ENCODE data around the gene BCL3. TPM values are rescaled to one million over a fixed set of nuclear protein-coding genes. Genes with fewer than 3 reads are reported as not detected.

BCL3 gene
- polyA plus RNA-seq, 1 of the 3 experiments (the other 2 are of a cell fraction), result 19.2 TPM

DNA sequence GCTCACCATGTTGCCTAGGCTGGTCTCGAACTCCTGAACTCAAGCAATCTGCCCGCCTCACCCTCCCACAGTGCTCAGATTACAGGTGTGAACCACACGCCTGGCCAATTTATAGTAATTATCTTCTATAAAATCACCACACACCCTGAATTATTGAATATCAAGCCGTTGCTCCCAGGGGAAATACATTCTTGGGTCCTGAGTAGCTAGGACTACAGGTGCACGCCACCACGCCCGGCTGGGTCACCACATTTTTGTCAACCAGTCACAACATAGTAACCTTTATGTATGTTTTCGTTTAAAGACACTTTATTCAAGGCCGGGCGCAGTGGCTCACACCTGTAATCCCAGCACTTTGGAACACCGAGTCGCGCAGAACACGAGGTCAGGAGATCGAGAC, 37.5 kb downstream of the BCL3 start:
- no peak overlapping the region for H3K4me2 ChIP-seq
- POLR2A ChIA-PET, result no interaction called here
- WGBS (ENCODE audit: low lambda C conversion rate), result 59% methylated on average over 15 of the region's 15 CpGs

More for the DNA sequence above, 37.5 kb downstream of the BCL3 start:
- Histone ChIP-seq H2AFZ (ENCODE audit: low read depth) (no peak overlapping the region), H3K9ac (no peak overlapping the region), H3K79me2 (ENCODE audit: insufficient read depth) (no peaks in the 10 kb centered on the region), H3K27me3 (ENCODE audit: insufficient read depth) (no peaks in the 10 kb centered on the region), H3F3A (replicated peaks; ENCODE audit: insufficient read depth) (peaks cover 7% of the 10 kb centered on the region), H3K4me1 (ENCODE audit: control insufficient read depth in 1 of 2, insufficient read depth in 2 of 2, low read depth in 1 of 2, low read length in 1 of 2) (no peaks in the 10 kb centered on the region), H3K9me2 (no peaks in the 10 kb centered on the region), H3K27ac (ENCODE audit: low read depth in 2 of 2, low read length in 1 of 2) (no peak overlapping the region), H3K9me3 (no peaks in the 10 kb centered on the region), H4K20me1 (ENCODE audit: insufficient read depth) (no peaks in the 10 kb centered on the region), H3K4me3 (ENCODE audit: low read depth in 2 of 2, low read length in 1 of 2) (no peak overlapping the region), H3K36me3 (replicated peaks in 1 of 2; ENCODE audit: control insufficient read depth in 1 of 2, insufficient read depth in 2 of 2, low read length in 1 of 2) (no peaks in the 10 kb centered on the region)
- TF ChIP-seq MEF2A (IDR thresholded peaks at IDR 0.05; ENCODE audit: borderline replicate concordance, low read depth), result no peak
- no peak for TF ChIP-seq FOSL2 (IDR thresholded peaks at IDR 0.05; ENCODE audit: borderline replicate concordance, low read depth)
- no peak for TF ChIP-seq FOXM1 (IDR thresholded peaks at IDR 0.05; ENCODE audit: low read depth)
- TF ChIP-seq TEAD4 (IDR thresholded peaks at IDR 0.05; ENCODE audit: borderline replicate concordance, insufficient read depth), result no peak
- TF ChIP-seq RCOR1 (IDR thresholded peaks at IDR 0.05; ENCODE audit: low read length), result no peak
- TF ChIP-seq JUND (IDR thresholded peaks at IDR 0.05), result no peak
- no peak for TF ChIP-seq RAD21 (IDR thresholded peaks at IDR 0.05; ENCODE audit: low read length)
- TF ChIP-seq SMC3 (IDR thresholded peaks at IDR 0.05; ENCODE audit: low read depth, low read length), result no peak
- TF ChIP-seq, protein P1, sequence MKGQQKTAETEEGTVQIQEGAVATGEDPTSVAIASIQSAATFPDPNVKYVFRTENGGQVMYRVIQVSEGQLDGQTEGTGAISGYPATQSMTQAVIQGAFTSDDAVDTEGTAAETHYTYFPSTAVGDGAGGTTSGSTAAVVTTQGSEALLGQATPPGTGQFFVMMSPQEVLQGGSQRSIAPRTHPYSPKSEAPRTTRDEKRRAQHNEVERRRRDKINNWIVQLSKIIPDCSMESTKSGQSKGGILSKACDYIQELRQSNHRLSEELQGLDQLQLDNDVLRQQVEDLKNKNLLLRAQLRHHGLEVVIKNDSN (IDR thresholded peaks at IDR 0.05; ENCODE audit: borderline replicate concordance, low read depth), result no peak
- TF ChIP-seq, protein P2, sequence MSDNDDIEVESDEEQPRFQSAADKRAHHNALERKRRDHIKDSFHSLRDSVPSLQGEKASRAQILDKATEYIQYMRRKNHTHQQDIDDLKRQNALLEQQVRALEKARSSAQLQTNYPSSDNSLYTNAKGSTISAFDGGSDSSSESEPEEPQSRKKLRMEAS (IDR thresholded peaks at IDR 0.05; ENCODE audit: low read depth), result no peak
- TF ChIP-seq TAF1 (IDR thresholded peaks at IDR 0.05; ENCODE audit: borderline replicate concordance, low read depth, low read length), result no peak
- no peak for TF ChIP-seq ELF1 (IDR thresholded peaks at IDR 0.05)
- no peak for TF ChIP-seq YY1 (IDR thresholded peaks at IDR 0.05; ENCODE audit: low read depth)
- TF ChIP-seq, protein P3, sequence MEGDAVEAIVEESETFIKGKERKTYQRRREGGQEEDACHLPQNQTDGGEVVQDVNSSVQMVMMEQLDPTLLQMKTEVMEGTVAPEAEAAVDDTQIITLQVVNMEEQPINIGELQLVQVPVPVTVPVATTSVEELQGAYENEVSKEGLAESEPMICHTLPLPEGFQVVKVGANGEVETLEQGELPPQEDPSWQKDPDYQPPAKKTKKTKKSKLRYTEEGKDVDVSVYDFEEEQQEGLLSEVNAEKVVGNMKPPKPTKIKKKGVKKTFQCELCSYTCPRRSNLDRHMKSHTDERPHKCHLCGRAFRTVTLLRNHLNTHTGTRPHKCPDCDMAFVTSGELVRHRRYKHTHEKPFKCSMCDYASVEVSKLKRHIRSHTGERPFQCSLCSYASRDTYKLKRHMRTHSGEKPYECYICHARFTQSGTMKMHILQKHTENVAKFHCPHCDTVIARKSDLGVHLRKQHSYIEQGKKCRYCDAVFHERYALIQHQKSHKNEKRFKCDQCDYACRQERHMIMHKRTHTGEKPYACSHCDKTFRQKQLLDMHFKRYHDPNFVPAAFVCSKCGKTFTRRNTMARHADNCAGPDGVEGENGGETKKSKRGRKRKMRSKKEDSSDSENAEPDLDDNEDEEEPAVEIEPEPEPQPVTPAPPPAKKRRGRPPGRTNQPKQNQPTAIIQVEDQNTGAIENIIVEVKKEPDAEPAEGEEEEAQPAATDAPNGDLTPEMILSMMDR (IDR thresholded peaks at IDR 0.05), result no peak
- TF ChIP-seq, protein P4, sequence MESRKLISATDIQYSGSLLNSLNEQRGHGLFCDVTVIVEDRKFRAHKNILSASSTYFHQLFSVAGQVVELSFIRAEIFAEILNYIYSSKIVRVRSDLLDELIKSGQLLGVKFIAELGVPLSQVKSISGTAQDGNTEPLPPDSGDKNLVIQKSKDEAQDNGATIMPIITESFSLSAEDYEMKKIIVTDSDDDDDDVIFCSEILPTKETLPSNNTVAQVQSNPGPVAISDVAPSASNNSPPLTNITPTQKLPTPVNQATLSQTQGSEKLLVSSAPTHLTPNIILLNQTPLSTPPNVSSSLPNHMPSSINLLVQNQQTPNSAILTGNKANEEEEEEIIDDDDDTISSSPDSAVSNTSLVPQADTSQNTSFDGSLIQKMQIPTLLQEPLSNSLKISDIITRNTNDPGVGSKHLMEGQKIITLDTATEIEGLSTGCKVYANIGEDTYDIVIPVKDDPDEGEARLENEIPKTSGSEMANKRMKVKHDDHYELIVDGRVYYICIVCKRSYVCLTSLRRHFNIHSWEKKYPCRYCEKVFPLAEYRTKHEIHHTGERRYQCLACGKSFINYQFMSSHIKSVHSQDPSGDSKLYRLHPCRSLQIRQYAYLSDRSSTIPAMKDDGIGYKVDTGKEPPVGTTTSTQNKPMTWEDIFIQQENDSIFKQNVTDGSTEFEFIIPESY (IDR thresholded peaks at IDR 0.05; ENCODE audit: borderline replicate concordance, low read depth), result no peak
- TF ChIP-seq POLR2AphosphoS5 (IDR thresholded peaks at IDR 0.05; ENCODE audit: low read depth, low read length), result no peak
- TF ChIP-seq MXI1 (IDR thresholded peaks at IDR 0.05; ENCODE audit: low read depth, low read length), result no peak
- TF ChIP-seq, protein P5, sequence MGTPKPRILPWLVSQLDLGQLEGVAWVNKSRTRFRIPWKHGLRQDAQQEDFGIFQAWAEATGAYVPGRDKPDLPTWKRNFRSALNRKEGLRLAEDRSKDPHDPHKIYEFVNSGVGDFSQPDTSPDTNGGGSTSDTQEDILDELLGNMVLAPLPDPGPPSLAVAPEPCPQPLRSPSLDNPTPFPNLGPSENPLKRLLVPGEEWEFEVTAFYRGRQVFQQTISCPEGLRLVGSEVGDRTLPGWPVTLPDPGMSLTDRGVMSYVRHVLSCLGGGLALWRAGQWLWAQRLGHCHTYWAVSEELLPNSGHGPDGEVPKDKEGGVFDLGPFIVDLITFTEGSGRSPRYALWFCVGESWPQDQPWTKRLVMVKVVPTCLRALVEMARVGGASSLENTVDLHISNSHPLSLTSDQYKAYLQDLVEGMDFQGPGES (IDR thresholded peaks at IDR 0.05; ENCODE audit: low read depth, low read length), result no peak
- TF ChIP-seq CHD2 (IDR thresholded peaks at IDR 0.05; ENCODE audit: low read length, partially characterized antibody), result no peak
- DNase-seq, result no peak
- CTCF ChIA-PET, result interaction anchor here (1.0 to 2.7 kb wide), 8 partner anchors 10 to 97 kb away, joined by 3 to 21 read pairs (median 6); no protein-coding TSS in a partner anchor

All from SK-N-SH (cell line).